Measurements from ENCODE around the gene CACNA1S.

The CACNA1S gene

DNA sequence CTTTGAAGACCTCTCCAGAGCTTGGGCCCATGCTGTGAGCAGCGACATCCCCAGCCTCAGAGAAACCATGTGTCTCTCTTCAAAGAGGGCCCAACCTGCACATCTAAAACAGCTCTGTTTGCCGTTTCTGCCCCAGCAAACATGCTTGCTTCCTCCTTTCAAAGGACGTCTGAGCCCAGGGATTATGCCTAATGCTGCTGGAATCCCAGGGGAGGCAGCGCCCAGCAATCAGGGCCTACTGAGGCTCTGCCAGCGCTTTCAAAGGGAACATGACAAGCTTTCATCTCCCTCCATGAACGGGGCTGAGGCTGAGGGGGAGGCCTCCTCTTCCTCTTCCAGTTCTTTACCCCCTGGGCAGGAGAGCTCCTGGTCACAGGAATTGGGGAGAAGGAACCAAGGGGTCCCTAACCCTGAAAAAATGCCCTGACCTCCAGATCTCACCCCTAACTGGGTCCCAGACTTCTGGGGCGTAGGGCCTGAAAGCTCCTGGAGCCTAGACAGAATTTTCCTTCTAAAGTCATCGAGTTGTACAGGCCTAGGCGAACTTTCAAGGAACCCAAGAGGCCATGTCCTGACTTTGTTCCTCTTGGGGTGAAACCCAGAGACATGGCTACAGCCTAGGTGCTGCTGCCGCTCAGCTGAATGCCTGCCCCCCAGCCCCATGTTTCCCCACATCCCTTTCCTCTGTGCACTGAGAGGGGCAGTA, 28.2 kb upstream of the CACNA1S start:
- no peak for DNase-seq (ENCODE audit: low read depth in 2 of 2)

GRCh38 chr1:201139756-201140155, 27.5 kb upstream of the CACNA1S start:
- DNase-seq (ENCODE audit: low read depth in 2 of 2) = no peak

DNA sequence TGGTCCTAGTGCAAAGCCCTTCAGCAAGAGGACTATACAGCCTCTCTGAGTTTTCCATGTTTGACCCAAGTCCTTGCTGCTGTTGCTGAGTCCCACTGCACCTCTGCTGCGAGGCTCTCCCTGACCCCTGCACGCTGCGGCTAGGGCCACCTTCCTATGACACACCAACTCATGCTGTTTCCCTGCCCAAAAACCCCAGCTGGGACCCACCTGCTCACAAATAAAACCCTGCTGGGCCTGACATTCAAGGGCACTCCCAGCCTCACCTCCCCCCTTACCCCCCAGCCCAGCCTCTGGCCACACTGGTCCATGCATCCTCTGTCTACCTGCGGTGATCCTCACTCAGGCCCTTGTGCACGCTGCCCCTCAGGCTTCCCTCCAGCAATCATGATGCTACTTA, 27.1 kb upstream of the CACNA1S start:
- DNase-seq (ENCODE audit: low read depth in 2 of 2) = no peak

DNA sequence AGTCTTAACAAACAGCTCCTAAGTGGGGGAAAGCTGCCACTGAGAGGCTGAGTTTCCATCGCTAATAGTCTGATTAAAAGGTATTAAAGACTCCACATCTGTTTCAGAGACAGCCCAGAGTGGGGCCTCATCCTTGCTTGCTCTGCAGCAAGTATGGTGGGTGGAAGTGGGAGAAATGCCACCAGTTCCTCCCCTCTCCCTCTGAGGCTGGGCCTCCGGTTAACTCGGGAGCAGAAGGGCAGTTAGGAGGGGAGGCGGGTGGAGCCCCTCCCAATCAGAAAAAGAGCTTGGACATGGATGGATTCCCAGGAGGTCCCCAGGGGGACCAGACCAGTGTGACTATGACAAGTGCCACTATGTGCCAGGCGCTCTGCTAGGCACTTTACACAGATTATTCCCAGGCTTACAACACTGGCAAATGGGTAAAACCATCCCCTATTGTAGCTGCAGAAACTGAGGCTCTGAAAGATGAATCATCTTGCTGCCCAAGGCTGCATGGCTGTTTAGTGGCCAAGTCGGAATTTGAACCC, 26.1 kb upstream of the CACNA1S start:
- DNase-seq (ENCODE audit: low read depth in 2 of 2) = no peak

- no peak for DNase-seq (ENCODE audit: low read depth in 2 of 2)
Measured at GRCh38 chr1:201137579-201138310, 25.5 kb upstream of the CACNA1S start.

GRCh38 chr1:201137024-201137392, 24.8 kb upstream of the CACNA1S start:
- no peak for DNase-seq (ENCODE audit: low read depth in 2 of 2)

- no peak for DNase-seq (ENCODE audit: low read depth in 2 of 2)
Measured at GRCh38 chr1:201136355-201137023, 24.3 kb upstream of the CACNA1S start.

- DNase-seq (ENCODE audit: low read depth in 2 of 2) = no peak
Measured at GRCh38 chr1:201134405-201134804, 22.2 kb upstream of the CACNA1S start.

DNA sequence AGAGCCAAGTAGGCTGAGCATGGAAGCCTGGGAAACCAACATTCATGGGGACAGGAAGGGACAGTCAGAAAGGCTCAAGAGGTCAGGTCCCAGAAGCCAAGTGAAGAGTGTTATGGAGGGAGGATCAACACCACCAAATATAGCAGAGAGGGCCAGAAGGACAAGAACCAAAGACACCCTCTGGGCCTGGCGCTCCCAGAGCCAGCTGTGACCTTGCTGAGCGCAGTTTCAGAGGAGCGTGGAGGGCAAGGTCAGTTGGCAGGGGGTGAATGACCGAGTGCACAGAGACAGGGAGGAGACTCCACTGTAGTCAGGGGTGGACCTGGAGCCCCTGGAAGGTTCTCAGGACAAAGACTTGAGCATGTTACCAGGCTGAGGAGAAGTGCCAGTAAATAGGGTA, 19.2 kb upstream of the CACNA1S start:
- no peak for DNase-seq (ENCODE audit: low read depth in 2 of 2)

GRCh38 chr1:201128962-201129361, 16.7 kb upstream of the CACNA1S start:
- DNase-seq (ENCODE audit: low read depth in 2 of 2) = no peak

GRCh38 chr1:201128476-201128875, 16.2 kb upstream of the CACNA1S start:
- no peak for DNase-seq (ENCODE audit: low read depth in 2 of 2)

DNA sequence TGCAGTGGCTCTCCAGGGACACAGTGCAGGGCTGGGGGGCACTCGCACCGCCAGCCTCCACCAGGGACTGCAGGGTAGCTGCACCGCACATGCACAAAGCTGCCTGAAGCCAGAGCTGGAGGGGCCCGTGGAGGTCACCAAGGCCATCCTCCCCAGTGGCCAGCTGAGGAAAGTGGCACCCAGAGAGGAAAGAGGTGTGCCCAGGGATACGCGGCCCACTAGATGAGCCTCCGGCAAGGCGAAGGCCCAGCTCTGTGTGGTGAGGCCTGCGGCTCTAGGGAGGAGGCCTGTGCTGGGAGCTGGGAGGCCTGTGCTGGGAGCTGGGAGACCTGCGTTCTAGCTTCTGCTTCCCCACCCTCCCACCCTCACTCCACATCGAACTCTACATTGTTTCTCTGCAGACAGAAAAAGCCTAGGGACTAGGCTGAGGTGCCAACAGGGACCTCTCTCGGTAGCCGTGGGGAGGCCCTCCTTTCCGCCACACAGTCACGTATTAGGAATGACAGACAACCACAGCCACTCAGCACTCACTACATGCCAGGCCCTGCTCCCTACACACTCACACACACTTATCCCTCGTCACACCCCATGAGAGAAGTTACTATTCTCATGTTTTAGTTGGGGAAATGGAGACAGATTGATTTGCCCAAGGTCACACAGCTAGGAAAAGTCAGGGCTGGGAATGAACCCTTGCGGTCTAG, 15.7 kb upstream of the CACNA1S start:
- DNase-seq (ENCODE audit: low read depth in 2 of 2) = no peak

DNA sequence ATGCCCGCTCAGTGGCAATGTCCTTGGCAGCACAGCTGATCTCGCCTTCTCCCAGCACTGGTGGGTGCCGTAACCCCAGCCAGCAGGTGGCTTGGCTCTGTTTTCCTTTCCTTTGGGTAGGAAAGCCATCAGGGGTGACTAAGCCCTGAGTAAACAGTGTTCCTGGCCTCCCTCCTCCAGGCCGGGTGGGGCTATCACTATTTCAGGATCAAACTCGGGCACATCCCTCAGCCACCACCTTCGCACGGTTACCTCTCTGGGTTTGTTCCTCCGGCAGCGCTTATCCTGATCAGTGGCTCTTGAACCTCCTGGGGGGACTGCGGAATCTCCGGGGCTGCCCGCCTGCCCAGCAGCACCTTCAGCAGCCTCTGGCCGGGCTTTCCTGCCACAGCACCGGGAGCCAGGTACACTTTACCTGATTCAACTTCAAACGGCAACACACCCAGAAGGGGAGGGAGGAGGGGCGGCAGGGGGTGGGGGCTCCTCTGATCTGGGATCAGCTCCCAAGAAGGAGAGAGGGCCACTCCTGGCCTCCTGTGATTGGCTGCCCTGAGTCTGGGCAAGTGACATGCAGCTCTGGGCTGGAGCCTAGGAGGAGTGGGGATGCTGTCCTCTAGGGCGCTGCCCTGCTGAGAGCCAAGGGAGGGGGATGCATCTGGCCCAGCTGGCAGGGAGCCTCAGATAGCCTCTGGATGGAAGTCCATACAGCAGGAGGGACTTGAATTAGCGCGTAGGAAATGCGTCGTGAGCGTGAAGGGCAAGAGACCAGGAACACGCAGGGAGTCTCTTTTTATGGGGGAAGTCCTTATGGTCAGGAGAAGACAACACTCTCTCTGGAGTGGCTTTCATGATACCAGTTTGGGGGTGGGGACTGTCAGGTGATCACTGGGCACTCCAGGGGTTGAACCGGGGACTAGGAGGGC, 14.9 kb upstream of the CACNA1S start, which contains the start of gene ASCL5:
Gene ASCL5 (minus strand): TSS at position 353 of the 923 bp plus-strand sequence. CDS start 11,812 bp downstream, outside the sequence.
- DNase-seq (ENCODE audit: low read depth in 2 of 2) = no peak

GRCh38 chr1:201126463-201126831, 14.2 kb upstream of the CACNA1S start:
- DNase-seq (ENCODE audit: low read depth in 2 of 2) = no peak

DNA sequence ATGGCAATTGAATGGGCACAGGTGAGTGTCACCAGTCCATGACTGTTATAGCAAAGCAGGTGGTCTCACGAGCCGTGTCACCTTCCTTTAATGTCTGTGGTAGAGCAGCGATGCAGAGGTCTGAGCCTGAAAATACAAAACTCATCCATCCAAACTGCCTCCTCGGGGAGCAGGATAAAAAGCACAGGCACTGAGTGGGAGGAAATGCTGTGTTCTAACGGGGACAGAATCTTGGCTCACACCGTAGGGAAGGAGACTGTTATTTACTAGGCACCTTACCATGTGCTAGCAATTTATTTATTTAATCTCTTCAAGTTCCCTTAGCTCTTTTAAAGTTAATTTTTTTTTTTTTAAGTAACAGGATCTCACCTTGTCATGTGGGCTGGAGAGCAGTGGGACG, 13.6 kb upstream of the CACNA1S start:
- no peak for DNase-seq (ENCODE audit: low read depth in 2 of 2)

DNA sequence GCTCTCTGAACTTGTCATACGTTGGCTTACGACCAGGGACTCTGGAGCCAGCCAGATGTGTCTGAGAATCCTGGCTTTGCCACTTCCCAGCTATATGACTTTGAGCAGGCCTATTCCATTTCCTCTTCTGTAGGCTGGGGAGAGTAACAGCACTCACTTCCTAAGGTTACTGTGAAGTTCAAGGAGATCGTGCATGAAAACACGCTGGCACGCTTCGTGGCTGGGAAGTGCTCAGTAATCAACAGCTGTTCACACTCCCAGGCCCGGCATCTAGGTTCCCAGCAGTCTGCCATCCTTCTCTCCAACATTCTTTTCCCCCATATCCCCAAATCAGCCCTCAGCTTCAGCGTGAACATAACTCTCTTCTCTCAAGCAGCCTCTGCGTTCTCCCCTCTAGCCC, 12.8 kb upstream of the CACNA1S start:
- no peak for DNase-seq (ENCODE audit: low read depth in 2 of 2)

- DNase-seq (ENCODE audit: low read depth in 2 of 2) = no peak
Measured at GRCh38 chr1:201123866-201124265, 11.6 kb upstream of the CACNA1S start.

DNA sequence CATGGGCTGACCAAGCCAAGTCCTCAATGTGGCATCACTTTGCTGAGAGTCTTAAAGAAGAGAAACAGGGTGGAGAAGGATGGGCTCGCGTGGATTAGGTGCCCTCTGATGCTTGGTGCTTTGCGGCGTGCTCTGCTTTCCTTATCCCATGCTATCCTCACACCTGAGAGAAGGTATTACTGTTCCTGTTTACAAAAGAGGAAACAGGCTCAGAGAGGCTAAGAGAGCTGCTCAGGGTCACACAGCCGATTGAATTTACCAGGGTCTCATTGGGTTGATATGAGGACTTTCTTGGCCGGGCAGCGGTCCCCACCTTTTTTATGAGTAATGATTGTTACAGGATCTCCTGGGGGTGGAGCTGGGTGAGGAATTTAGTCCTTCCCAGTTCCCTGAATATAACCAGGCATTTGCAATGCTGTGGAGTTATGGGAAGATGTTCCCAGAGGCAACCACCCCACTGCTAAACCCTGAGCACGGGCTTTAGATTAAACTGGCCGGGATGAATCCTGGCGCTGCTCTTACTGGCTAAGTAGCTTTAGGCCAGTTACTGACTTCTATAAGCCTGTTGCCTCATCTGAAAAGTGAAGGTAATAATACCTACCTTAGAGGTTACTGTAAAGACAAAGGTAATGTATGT, 10.2 kb upstream of the CACNA1S start:
- DNase-seq (ENCODE audit: low read depth in 2 of 2) = no peak

- peak; percentile 14 to 48 for DNase-seq (ENCODE audit: low read depth in 2 of 2)
Measured at GRCh38 chr1:201119206-201120197, 7.3 kb upstream of the CACNA1S start.
